Retinal pigment epithelial cell (primary cell): ENCODE data around the gene TMEM270.

Source experiments
- DNase-seq: peaks from one replicate; pipeline ENCODE4 v3.0.0-alpha.2; 2010; ENCODE audit warnings: low read depth
- H3K4me3 ChIP-seq: 2 replicates; pipeline ENCODE4 v1.5.1; 2011; ENCODE audit warnings: mild to moderate bottlenecking, low read length, control low read depth, moderate library complexity
- TF ChIP-seq, protein P1 (sequence below): conservative IDR thresholded peaks from 2 replicates; pipeline ENCODE4 v1.5.1; 2011; ENCODE audit warnings: low read depth, low read length, control low read depth, inconsistent platforms

TMEM270 gene

DNA sequence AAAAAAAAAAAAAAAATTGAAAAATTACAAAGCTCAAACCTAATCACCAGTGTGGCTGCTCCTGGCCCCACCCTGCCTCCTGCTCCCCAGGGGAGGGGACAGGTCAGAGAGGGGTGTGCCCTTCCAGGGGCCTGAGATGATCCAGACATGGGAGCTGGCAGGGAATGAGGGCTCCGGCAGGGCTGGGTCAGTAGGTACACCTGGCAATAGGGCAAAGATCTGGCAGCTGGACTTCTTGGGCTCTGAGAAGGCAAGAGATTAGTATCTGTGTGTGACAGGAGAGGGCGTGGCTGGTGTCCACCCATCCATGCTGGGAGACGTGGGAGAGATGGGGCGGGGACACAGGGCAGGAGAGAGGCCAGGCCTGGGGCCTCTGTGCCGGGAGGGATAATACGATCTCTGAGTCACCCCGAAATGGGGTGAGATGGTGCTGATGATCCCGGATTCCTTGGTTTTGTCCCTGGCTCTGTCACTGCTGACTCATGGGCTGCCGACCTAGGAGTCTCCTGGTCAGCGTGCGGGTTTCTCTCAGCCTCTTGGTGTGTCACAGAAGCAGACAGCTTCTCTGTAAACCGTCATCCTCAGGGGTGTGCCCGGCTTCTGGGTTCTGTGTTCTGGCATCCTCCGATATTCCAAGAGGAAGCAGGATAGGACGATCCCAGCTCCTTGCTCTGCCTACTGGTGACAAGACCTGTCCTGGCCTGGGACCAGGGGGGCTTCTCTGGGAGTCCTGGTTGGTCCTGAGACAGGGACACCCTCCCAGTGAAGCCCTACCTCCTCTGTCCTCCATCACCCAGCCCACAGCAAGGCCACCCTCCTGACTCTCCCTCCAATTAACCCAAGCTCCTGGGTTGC lies 38.4 kb upstream of the TMEM270 start:
- H3K4me3 ChIP-seq, result no peak overlapping the region
- DNase-seq, result peak; percentile 43

GRCh38 chr7:73823257-73823656 lies 37.7 kb upstream of the TMEM270 start:
- DNase-seq, result no peak
- TF ChIP-seq, protein P1, sequence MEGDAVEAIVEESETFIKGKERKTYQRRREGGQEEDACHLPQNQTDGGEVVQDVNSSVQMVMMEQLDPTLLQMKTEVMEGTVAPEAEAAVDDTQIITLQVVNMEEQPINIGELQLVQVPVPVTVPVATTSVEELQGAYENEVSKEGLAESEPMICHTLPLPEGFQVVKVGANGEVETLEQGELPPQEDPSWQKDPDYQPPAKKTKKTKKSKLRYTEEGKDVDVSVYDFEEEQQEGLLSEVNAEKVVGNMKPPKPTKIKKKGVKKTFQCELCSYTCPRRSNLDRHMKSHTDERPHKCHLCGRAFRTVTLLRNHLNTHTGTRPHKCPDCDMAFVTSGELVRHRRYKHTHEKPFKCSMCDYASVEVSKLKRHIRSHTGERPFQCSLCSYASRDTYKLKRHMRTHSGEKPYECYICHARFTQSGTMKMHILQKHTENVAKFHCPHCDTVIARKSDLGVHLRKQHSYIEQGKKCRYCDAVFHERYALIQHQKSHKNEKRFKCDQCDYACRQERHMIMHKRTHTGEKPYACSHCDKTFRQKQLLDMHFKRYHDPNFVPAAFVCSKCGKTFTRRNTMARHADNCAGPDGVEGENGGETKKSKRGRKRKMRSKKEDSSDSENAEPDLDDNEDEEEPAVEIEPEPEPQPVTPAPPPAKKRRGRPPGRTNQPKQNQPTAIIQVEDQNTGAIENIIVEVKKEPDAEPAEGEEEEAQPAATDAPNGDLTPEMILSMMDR, result no peak
- H3K4me3 ChIP-seq, result no peak overlapping the region

More for the DNA sequence above, 38.4 kb upstream of the TMEM270 start:
- TF ChIP-seq, protein P1, result no peak

DNA sequence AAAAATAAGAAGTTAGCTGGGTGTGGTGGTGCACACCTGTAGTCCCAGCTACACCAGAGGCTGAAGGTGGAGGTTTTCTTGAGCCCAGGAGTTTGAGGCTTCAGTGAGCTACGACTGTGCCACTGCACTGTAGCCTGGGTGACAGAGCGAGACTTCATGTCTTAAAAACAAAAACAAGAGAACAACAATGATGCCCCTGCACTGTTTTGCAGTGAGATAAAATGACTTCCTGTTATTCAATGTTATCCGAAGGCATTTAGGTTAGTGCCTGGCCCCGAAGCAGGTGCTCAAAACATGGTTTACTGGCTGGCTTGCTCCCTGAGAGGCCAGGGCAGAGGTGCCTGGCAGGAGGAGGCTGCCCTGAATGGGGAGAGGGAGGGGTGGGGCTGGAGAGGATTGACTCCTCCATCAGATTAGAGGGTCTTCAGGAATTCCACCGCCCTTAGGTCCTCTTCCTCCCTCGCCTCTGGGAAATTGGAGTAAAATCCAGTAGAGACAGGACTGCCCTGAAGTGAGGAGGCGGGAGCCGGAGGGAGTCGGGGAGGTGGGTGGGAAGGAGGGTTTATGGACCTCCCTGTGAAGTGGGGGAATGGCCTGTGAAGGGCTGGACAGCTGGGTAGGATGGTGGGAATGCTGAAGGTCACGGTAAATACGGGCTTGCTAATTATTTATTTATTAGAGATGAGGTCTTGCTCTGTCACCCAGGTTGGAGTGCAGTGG lies 36.9 kb upstream of the TMEM270 start:
- H3K4me3 ChIP-seq, result no peak overlapping the region
- TF ChIP-seq, protein P1, result no peak
- DNase-seq, result no peak

GRCh38 chr7:73824986-73825385 lies 36.0 kb upstream of the TMEM270 start:
- H3K4me3 ChIP-seq, result no peak overlapping the region
- TF ChIP-seq, protein P1, result no peak
- DNase-seq, result no peak

- TF ChIP-seq, protein P1, result no peak
- DNase-seq, result no peak
- H3K4me3 ChIP-seq, result no peak overlapping the region
Observed at GRCh38 chr7:73827567-73828106, 33.3 kb upstream of the TMEM270 start.

GRCh38 chr7:73828107-73828803 lies 32.7 kb upstream of the TMEM270 start:
- TF ChIP-seq, protein P1, result no peak
- H3K4me3 ChIP-seq, result no peak overlapping the region
- no peak for DNase-seq
